GM18873 (cell line): ENCODE data around the gene FOXP1.

Experiments
- ATAC-seq: cut with Tn5 transposase; IDR thresholded peaks from one replicate; pipeline ENCODE4 v1.9.1; 2021; ENCODE audit warnings: mild to moderate bottlenecking, moderate library complexity, moderate number of reproducible peaks; ENCODE audit not compliant: unreplicated experiment, low FRiP score

The FOXP1 gene

DNA sequence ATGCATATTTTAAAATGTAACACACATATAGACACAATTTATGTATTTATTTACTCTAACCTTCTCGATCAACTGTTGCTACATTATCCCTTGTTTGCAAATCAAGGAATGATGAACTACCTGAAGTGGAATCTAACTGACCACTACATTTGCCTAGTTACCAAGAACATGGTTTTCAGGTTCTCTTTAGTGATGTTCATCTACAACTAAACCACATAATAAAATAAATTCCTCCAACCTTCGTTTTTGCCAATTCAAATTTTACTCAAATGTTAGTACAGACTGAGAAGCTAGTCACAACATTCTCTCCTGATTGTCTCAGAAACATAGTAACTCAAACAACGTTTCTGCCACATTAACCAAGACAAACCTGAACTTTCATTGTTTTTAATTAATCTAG is 521.9 kb downstream of the FOXP1 start:
- no peak for ATAC-seq

DNA sequence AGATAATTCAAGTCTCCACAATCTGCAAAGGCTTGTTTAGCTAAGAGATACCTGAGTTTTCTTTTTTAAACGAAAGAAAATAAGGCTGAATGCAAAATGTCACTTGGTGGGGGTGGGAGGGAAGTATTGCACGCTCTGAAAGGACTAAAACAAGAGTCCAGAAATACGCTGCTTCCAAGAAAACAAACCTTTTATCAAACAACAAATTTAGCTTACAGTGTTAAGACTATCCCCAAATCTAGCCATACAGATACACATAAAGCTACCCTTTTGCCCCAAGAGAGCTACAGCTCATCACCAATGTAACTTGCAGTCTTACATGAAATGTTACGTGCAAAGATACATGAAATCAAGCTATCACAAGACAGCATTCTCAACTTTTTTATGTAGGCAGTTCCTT is 522.5 kb downstream of the FOXP1 start:
- no peak for ATAC-seq

GRCh38 chr3:71060536-71060935 is 523.0 kb downstream of the FOXP1 start:
- no peak for ATAC-seq

GRCh38 chr3:71057526-71057894 is 526.0 kb downstream of the FOXP1 start:
- ATAC-seq = no peak

- ATAC-seq = no peak
Observed at GRCh38 chr3:71056327-71056726, 527.2 kb downstream of the FOXP1 start.

GRCh38 chr3:71055257-71056001 is 528.1 kb downstream of the FOXP1 start:
- no peak for ATAC-seq

GRCh38 chr3:71054312-71054711 is 529.2 kb downstream of the FOXP1 start:
- no peak for ATAC-seq

GRCh38 chr3:71053495-71053894 is 530.0 kb downstream of the FOXP1 start:
- ATAC-seq = no peak

- no peak for ATAC-seq
Observed at GRCh38 chr3:71052716-71053115, 530.8 kb downstream of the FOXP1 start.

DNA sequence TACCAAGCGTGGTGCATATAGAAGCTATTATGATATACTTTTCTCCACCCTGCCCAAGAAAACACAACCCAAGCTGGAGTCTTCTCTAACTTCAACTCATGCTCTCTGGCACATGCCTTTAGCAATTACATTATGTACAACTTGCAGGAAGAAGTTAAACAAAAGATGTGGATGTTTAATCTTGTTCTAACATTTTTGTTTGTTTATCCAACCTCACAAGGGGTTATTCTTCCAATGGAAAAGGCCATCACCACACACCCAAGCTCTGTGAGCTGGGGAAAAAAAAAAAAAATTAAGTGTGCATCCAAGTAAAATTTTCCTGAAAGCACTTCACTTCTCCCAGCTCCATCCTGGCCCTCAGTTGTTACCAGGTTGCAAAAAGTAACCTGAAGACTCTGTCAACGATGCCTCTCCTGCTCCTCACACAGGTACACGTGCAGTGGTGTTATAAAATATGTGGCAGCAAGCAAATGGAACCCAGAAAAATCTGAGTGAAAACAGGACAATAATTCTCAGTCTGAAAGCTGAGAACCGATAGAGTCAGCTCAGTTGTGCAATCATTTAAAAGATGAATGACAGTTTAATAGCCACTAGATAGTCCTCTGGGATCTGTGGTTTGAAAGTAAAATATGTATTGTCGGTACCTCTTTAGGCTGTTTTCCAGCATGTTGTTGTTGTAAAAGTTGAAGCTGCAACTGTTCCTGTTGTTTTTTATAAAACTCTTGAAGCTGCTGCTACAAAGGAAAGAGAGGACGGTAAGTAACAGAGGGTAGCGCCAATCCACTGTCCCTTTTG is 531.4 kb downstream of the FOXP1 start:
- ATAC-seq = no peak

- no peak for ATAC-seq
Observed at GRCh38 chr3:71051259-71051595, 532.3 kb downstream of the FOXP1 start.

DNA sequence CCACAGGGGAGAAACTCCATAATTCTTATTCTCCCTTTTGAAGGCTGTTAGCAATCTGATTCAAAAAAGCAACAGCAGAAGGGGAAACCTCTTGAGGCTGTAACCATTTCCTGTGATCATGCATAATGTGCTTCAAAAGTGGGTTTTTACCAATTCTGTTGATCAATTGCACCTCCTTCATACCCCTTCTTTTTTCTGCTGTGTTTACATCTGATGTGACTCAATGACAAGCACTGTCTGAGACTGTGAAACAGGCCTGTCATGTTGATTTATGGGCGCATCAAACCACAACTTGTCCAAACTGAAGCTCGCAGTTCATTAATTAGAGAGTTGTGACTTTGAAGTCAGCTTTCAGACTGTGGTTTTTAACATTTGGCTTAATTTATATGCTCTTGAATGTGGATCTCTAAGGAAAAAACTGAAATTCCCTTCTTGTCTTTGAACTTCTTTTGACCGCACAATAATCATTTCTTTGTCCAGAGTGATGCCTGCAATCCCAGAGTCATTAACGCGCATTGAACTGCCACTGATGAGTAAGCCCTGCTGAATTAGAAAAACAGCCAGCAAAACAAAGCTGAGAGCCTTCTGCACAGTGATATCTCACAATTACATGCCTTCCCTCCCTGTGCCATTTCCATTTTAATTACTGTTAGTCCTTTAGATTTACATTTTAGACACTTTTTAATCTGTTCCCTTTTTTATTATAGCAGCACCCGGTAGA is 532.8 kb downstream of the FOXP1 start:
- no peak for ATAC-seq

GRCh38 chr3:71050166-71050537 is 533.4 kb downstream of the FOXP1 start:
- no peak for ATAC-seq

DNA sequence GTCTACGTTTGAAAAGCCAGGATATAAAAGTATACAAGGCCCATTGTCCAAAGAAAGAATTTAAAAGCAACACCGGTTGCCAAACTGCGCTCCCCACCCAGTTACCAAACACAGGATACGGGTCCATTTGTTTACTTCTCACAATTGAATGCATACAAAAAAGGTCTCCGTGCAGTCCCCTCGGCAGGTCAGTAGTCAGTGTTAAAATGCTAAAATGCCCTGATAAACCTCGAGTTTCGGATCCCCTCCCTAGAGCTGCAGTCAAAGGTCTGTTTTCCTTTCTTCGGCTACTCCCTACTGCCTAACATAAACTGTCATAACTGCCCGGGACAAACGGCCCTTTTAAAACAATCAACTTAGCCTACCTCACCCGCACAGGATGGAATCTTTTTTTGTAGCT is 534.6 kb downstream of the FOXP1 start:
- ATAC-seq = no peak

DNA sequence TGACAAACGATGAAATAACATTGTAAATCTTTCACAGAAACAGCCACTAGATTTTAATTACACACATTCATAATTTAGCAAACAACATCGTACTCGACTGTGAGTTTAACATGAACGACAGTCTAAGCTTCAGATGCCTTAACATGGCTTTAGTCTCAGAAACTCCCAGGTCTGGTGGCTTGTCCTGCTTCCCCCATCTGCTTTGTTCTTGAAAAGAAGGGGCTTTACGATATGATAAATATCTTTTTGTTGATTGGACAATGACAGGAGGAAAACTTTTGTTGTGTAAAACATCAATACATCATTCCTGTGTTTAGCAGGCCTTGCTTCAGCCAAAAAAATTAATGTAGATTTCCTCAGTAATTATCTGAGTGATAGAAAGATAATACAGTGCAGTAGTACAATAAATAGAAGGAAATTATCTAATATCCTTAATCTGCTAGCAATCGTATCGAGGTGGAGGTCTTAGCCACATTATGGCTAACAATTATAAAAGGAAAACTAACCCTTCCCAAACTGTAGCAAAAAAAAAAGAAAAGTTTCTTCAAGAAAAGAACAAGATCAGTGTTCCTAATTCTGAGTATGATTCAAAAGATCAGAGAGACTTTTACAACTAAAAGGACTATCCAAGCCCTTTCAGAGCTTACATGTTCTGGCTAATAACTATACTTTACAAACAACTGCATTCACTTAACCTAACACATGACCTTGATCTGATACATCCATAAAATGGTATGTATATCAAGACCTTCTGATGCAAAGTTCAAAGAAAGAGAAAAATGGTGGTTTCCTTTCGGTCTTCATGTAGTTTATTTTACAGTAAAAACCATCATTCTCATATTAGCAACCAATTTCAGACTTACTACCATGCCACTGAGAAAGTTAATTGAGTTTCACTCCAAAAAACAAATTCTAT is 535.7 kb downstream of the FOXP1 start:
- no peak for ATAC-seq

DNA sequence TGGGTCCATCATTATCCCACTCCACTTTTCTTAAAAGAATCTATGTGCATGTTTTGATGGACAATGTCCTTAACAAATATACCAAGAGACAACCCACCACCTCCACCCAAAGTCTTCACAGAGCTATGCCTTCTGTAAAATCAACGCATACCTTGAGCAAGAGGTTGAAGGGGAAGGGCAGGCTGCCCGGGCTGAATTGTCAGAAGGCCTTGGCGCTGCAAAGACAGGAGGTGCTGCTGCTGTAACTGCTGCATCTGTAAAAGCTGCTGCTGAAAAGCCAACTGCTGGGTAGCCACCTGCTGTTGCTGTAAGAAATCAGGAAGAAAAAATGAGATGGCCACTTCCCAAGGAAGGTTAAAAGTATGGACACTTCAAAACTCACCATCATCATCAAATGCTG is 536.7 kb downstream of the FOXP1 start:
- no peak for ATAC-seq

DNA sequence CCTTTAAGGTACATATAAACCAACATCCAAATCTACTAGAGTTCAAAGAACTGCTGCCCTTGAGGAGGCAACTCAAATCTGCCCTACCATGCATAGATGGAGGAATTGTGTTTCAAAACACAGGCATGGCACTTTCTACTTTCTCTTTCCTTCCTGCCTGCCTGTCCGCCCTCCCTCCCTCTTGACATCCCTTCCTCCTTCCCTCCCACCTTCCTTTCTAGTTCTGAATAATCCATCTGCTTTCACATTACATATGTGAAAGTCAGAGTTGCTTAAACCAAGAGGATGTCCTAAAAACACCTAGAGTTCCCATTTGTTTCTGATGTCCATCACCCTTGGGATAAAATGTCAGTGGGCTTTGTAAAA is 537.6 kb downstream of the FOXP1 start:
- no peak for ATAC-seq

DNA sequence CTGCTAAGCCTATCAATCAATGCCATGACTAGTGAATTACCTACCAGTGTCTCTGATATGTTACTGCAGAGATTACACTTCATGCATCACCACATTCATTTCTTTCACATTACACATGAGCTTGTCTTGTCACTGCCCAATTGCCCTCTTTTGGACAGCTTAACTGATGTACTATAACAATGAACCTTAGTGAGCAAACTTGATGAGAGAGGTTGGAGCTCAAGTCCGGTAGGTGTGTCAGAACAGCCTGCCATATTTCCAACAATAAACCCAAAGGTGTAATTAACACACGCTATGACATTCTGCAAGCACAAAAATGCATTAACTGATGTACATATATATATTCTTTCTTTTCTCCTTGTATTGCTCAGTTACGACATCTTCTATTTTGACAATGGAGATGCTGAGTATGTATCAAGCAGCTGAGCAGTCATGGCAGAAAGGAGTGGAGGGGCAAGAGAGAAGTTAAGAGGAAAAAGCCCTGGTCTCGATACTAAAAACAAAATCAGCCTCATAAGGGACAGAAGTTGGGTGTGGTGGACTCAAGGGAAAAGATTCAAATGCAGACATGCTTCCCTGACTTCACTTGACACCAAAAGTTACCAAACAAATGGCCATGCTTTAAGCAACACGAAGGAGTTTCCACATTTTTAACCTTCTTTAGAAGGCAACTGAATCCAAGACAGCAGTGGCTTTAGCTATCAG is 538.2 kb downstream of the FOXP1 start:
- ATAC-seq = no peak

DNA sequence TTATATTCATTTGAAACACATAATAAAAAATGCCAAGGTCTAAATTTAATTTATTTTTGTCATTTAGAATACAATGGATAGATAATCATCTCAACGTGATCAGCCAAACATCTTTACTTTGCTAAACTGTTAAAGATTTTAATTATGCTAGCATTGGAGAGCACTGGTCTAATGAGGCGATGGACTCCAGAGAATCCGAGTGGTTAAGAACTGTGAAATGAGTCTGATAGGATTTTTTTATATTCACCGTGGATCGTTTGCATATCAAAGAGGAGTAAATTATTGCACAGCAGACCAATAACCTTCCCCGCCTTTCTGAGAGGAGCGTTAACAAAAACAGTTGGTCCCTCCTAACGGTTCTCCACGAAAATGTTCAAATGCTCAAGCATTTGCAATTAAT is 540.8 kb downstream of the FOXP1 start:
- ATAC-seq = no peak

DNA sequence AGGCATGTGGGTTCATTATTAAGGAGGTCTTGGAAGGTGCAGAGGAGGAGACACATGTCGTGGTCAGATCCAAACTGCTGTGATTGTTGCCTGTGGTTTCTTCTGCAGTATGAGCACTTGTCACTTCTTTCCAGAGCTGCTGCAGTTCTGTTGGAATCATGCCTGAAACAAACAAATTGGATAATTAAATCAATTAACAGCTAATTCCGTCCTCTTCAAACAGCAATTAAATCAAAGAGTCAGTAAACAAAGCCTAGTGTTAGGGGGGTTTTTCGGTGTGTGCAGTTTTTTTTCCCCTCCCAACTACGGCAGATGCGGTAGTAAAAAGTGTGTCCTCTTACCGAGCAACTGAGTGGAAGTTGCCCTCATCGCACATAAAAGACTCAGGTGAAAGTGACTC is 542.2 kb downstream of the FOXP1 start:
- ATAC-seq = no peak
